ENCODE results near the gene CCDC124.
"Not testable (repeated sequence)": the region's sequence is repeated elsewhere in the genome, so short reads cannot be mapped to it uniquely, and the experiment has no call there.

The CCDC124 gene

GRCh38 chr19:17915940-17916593 lies 16.7 kb upstream of the CCDC124 start:
- POLR2A ChIA-PET: no interaction called here
- DNase-seq (ENCODE audit: extremely low spot score): no peak
- CTCF ChIA-PET: interaction anchor here (0.5 to 0.7 kb wide), 2 partner anchors 133 to 187 kb away, joined by 3 read pairs; no protein-coding TSS in a partner anchor
- no peak for TF ChIP-seq ZNF384 (IDR thresholded peaks at IDR 0.05)
- TF ChIP-seq FOXA1 (IDR thresholded peaks at IDR 0.05): no peak
- no peak for TF ChIP-seq LEF1 (IDR thresholded peaks at IDR 0.05; ENCODE audit: borderline replicate concordance)
- TF ChIP-seq L3MBTL2 (conservative IDR thresholded peaks at IDR 0.05): no peak

GRCh38 chr19:17918151-17918550 lies 14.7 kb upstream of the CCDC124 start:
- POLR2A ChIA-PET; DNase-seq (ENCODE audit: extremely low spot score); CTCF ChIA-PET: not testable (repeated sequence)

GRCh38 chr19:17919122-17919521 lies 13.7 kb upstream of the CCDC124 start:
- CTCF ChIA-PET: interaction anchor here (0.6 kb wide), 1 partner anchor 106 kb away, joined by 6 read pairs; no protein-coding TSS in a partner anchor
- DNase-seq (ENCODE audit: extremely low spot score); POLR2A ChIA-PET: not testable (repeated sequence)

- CTCF ChIA-PET: no interaction called here
- POLR2A ChIA-PET: no interaction called here
- no peak for DNase-seq (ENCODE audit: extremely low spot score)
- no peak for TF ChIP-seq SUZ12 (IDR thresholded peaks at IDR 0.05)
- TF ChIP-seq FOXK2 (IDR thresholded peaks at IDR 0.05): no peak
- no peak for TF ChIP-seq FOXM1 (IDR thresholded peaks at IDR 0.05; ENCODE audit: borderline replicate concordance)
- no peak for TF ChIP-seq LEF1 (IDR thresholded peaks at IDR 0.05; ENCODE audit: borderline replicate concordance)
- TF ChIP-seq SP1 (IDR thresholded peaks at IDR 0.05): no peak
- TF ChIP-seq FOXA1 (IDR thresholded peaks at IDR 0.05): no peak
- TF ChIP-seq BHLHE40 (IDR thresholded peaks at IDR 0.05; ENCODE audit: borderline replicate concordance): no peak
- no peak for TF ChIP-seq PKNOX1 (IDR thresholded peaks at IDR 0.05)
- TF ChIP-seq ELF4 (IDR thresholded peaks at IDR 0.05): no peak
- TF ChIP-seq ARNT (IDR thresholded peaks at IDR 0.05): no peak
- no peak for TF ChIP-seq NFRKB (IDR thresholded peaks at IDR 0.05)
- no peak for TF ChIP-seq CTBP1 (IDR thresholded peaks at IDR 0.05; ENCODE audit: borderline replicate concordance)
- TF ChIP-seq L3MBTL2 (conservative IDR thresholded peaks at IDR 0.05): no peak
- no peak for TF ChIP-seq HDGF (IDR thresholded peaks at IDR 0.05; ENCODE audit: borderline replicate concordance)
- no peak for TF ChIP-seq TARDBP (IDR thresholded peaks at IDR 0.05)
- TF ChIP-seq ZNF384 (IDR thresholded peaks at IDR 0.05): no peak
Measured at GRCh38 chr19:17920527-17920926, 12.3 kb upstream of the CCDC124 start.

GRCh38 chr19:17922138-17922537 lies 10.7 kb upstream of the CCDC124 start:
- no peak for DNase-seq (ENCODE audit: extremely low spot score)
- CTCF ChIA-PET: interaction anchor here (0.6 kb wide), 1 partner anchor 406 kb away, joined by 3 read pairs; no protein-coding TSS in a partner anchor
- TF ChIP-seq TARDBP (IDR thresholded peaks at IDR 0.05): no peak
- TF ChIP-seq SUZ12 (IDR thresholded peaks at IDR 0.05): no peak
- TF ChIP-seq ARNT (IDR thresholded peaks at IDR 0.05): no peak
- no peak for TF ChIP-seq ZNF384 (IDR thresholded peaks at IDR 0.05)
- TF ChIP-seq FOXM1 (IDR thresholded peaks at IDR 0.05; ENCODE audit: borderline replicate concordance): no peak
- TF ChIP-seq NFRKB (IDR thresholded peaks at IDR 0.05): no peak
- TF ChIP-seq HDGF (IDR thresholded peaks at IDR 0.05; ENCODE audit: borderline replicate concordance): no peak
- TF ChIP-seq BHLHE40 (IDR thresholded peaks at IDR 0.05; ENCODE audit: borderline replicate concordance): no peak
- TF ChIP-seq ELF4 (IDR thresholded peaks at IDR 0.05): no peak
- no peak for TF ChIP-seq SP1 (IDR thresholded peaks at IDR 0.05)
- no peak for TF ChIP-seq FOXK2 (IDR thresholded peaks at IDR 0.05)
- TF ChIP-seq FOXA1 (IDR thresholded peaks at IDR 0.05): no peak
- no peak for TF ChIP-seq PKNOX1 (IDR thresholded peaks at IDR 0.05)
- no peak for TF ChIP-seq L3MBTL2 (conservative IDR thresholded peaks at IDR 0.05)
- TF ChIP-seq LEF1 (IDR thresholded peaks at IDR 0.05; ENCODE audit: borderline replicate concordance): no peak
- TF ChIP-seq CTBP1 (IDR thresholded peaks at IDR 0.05; ENCODE audit: borderline replicate concordance): no peak
- POLR2A ChIA-PET: interaction anchor here (0.9 kb wide), 1 partner anchor 58 kb away, joined by 4 read pairs; no protein-coding TSS in a partner anchor

GRCh38 chr19:17926044-17926443 lies 6.8 kb upstream of the CCDC124 start:
- TF ChIP-seq NFRKB (IDR thresholded peaks at IDR 0.05): no peak
- no peak for TF ChIP-seq LEF1 (IDR thresholded peaks at IDR 0.05; ENCODE audit: borderline replicate concordance)
- no peak for TF ChIP-seq ARNT (IDR thresholded peaks at IDR 0.05)
- no peak for TF ChIP-seq HDGF (IDR thresholded peaks at IDR 0.05; ENCODE audit: borderline replicate concordance)
- no peak for TF ChIP-seq FOXK2 (IDR thresholded peaks at IDR 0.05)
- TF ChIP-seq FOXM1 (IDR thresholded peaks at IDR 0.05; ENCODE audit: borderline replicate concordance): no peak
- TF ChIP-seq ZNF384 (IDR thresholded peaks at IDR 0.05): no peak
- no peak for TF ChIP-seq PKNOX1 (IDR thresholded peaks at IDR 0.05)
- no peak for TF ChIP-seq TARDBP (IDR thresholded peaks at IDR 0.05)
- no peak for TF ChIP-seq CTBP1 (IDR thresholded peaks at IDR 0.05; ENCODE audit: borderline replicate concordance)
- ChIA-PET CTCF (interaction anchor here (0.6 kb wide), 1 partner anchor 12 kb away, joined by 3 read pairs; no protein-coding TSS in a partner anchor), POLR2A (no interaction called here)
- no peak for DNase-seq (ENCODE audit: extremely low spot score)
